HG03378 (cell line): ENCODE measurements around the gene CTXN1.
"Not testable (repeated sequence)": the region's sequence is repeated elsewhere in the genome, so short reads cannot be mapped to it uniquely, and the experiment has no call there.

Experiments
- ATAC-seq: cut with Tn5 transposase; IDR thresholded peaks from one replicate; pipeline ENCODE4 v1.9.1; 2021; ENCODE audit warnings: mild to moderate bottlenecking, moderate library complexity; ENCODE audit not compliant: unreplicated experiment

The CTXN1 gene

DNA sequence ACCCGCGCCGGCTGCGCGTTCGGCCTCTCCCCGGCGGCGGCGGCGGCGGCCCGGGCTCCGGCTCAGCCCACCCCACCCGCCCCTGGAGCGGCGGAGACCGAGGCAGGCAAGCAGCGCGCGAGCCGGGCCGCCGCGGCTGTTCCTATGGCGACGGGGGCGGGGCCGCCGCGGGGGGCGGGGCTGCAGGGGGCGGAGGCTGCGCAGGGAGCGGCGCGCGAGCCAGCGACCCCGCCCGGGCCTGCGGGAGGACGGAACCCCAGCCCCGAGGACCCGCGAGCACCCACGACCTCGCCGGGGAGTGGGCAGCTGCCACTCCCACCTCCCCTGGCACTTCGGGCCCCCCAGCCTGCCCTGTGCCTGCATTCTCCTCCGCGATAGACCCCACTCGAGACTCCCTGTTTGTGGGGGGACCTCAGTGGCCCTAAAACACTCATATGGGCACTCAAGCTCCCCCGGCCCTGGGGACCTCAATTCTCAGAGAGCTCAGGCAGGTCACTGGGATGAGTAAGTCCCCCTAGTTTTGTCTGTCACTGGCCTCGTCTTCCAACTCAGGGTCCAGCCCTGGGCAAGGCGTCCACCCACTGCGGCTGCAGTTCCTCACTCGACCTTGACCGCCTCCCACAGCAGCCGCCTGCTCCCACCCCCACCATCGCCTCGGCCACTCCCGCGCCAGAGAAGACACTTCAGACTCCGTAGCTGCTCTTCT is at the start of gene CTXN1:
CTXN1 (minus strand) TSS at position 115 of the 706 bp plus-strand sequence. CDS start 597 bp downstream, outside the sequence.
- no peak for ATAC-seq

DNA sequence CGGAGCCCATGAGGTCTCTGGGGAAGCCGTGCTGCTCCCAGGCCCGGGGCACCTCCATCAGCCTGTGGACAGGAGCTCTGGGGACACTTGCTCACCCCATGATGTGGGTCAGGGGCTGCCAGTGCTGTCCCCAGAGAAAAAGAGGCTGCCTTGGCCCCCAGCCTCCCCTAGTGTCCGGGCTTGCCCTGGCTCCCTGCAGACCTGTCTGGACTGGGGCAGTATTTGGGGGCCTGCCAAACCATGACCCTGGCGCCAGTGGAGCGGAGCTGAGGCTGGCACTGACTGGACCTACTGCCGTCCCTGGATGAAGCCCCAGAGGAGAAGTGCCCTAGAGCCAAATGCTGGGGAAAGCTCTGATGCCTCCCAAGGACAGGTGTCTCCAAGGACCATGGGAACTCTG is 49.1 kb upstream of the CTXN1 start:
- ATAC-seq: no peak

GRCh38 chr19:7973883-7974282 is 47.9 kb upstream of the CTXN1 start:
- no peak for ATAC-seq

DNA sequence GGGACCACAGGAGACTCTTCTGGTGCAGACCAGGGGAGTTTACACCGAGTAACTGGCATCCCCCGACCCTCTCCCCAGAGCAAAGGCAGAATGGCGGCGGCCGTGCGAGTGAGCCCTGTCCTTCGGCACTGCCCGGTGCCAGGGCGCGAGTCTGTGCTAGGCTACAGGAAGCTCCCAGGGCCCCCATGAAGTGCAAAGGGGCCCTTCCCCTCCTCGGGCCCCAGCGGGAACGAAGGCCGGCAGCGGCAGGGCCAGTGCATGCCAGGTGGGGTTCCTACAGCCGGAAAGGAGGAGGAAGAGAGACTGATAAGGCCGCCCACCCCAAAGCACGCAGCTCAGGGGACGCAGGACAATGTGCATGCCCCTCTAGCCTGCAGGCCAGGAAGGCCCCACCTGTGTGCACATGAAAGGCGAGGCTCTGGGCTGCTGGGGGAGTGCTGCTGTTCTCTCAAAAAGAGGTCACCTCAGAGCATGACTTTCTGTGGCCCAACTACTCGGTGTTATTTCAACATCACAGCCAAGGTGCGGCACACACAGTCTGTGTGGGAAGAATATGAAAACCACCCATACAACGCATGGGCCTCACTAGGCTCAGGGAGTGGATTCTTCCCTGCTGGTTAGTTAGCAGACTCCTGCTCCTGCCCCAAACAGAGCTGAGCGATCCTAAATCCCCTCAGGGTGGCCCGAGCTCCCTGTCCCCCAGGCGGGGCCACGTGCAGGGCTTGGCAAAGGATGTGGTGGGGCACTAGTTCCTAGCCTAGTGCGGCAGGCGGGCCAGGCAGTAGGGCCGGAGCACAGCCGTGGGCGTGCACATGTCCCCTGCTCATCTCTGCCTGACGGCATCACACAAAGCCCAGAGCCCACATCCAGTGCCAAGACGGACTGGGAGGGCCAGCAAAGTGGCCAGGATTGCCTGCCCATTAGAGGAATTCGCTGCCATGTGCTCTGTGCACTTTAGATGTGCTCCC is 45.9 kb upstream of the CTXN1 start:
- ATAC-seq: no peak

- ATAC-seq: no peak
These were observed 44.9 kb upstream of the CTXN1 start for GRCh38 chr19:7970716-7971448.

- ATAC-seq: no peak
These were observed 43.6 kb upstream of the CTXN1 start for GRCh38 chr19:7969555-7969939.

DNA sequence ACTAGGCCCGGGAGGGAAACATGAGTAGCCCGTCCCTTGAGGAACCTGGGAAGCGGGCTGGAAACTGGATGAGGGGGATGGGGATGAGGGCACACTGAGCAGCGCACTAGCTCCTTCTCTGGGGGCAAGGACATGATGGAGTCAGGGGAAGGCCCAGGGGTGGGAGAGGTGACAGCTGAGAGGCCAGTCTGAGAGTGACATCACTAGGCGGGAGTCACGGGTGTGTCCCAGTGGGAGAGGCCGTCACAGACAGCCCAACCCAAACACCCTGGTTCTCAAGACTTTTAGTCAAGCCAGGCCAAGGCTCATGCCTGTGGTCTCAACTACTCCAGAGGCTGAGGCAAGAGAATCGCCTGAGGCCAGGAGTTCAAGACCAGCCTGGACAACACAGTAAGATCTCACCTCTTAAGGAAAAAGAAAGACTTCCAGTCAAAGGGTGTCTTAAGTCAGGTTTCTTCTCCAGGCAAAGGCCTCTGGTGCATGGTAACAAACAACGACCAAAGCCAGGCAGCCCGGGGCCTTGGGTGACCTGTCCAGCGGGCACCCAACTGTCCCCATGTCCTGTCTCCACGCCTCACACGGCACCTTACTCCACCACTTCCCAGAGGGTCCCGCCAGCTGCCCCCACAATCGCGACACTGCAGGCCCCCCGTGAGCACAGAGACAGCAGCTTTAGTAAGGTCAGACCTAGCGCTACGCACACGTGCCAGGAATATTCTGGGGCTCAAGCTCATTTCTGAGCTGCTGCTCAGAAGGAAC is 43.0 kb upstream of the CTXN1 start:
- no peak for ATAC-seq

DNA sequence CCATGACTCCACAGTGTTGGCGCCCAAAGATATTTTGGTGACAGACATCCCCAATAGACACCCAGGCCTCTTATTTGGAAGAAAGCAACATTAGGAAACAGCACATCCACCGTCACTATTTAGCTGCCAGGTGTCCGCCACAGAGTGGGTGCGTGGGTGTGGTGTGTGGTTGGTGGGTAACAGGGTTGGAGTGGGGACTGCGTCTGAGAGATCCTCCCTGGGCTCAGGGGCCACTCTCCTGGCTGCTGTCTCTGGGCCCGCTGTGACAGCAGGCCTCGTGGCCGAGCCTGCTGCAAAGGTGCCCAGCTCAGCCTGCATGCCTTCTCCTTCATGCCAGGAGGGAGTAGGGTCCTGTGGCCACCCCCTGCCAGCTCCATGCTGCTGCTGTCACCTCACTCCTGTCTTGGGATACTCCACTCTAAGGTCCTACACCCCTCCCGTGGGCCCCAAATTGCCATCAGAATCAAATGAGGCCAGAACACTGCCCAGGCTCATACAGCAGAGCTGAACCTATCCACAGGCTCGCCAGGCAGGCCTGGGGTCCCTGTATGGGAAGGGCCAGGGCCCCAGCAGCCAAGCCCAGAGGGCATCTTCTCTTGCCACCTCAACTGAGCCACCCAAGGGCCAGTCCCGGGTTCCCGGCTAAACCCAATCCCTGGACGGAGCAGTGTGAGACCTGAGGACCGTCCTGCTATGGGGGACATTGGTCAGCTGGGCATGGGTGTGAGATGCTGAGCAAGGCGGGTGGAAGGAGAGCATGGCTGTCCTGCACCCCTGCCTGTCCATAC is 42.3 kb upstream of the CTXN1 start:
- no peak for ATAC-seq

- no peak for ATAC-seq
These were observed 40.2 kb upstream of the CTXN1 start for GRCh38 chr19:7965921-7966665.

DNA sequence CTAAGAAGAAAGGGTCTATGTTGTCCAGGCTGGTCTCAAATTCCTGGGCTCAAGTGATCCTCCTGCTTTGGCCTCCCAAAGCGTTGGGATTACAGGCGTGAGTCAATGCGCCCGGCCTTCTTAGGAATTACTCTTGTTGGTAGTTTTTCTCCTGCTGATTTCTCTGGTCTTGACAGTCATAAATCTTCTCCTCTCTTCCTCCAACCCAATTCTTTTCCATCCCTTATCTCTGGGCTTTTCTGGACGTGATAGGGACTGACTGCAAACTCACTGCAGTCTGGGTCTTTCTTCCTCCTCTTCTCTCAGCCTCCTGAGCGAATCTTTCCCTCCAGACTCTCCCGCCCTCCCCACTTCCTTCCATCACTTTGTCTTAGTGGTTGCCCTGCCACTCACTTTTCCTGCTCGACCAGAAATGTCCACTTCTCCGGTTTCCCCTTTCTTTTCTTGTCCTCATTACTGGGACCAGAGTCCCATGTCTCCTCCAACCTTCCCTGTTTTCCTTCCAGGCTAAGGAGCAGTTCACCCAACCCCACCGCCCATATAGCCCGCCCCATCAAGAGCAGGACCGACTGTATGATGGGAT is 39.4 kb upstream of the CTXN1 start:
- ATAC-seq: no peak

DNA sequence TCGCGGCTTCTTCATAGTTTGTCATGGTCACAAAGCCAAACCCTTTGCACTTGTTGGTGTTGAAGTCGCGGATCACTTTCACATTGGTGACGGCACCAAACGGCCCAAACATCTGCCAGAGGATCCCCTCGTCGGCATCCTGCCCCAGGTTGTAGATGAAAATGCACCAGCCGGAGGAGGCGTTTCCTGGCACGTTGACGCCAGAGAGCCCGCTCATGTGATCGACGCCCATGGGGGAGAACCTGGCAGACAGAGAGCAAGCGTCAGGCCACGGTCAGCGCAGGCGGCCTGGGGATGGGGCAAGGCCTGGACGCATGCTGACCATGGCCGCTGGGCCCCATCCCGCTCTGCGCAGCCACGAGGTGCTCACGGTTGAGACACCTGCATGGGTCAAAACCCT is 37.6 kb upstream of the CTXN1 start:
- no peak for ATAC-seq

DNA sequence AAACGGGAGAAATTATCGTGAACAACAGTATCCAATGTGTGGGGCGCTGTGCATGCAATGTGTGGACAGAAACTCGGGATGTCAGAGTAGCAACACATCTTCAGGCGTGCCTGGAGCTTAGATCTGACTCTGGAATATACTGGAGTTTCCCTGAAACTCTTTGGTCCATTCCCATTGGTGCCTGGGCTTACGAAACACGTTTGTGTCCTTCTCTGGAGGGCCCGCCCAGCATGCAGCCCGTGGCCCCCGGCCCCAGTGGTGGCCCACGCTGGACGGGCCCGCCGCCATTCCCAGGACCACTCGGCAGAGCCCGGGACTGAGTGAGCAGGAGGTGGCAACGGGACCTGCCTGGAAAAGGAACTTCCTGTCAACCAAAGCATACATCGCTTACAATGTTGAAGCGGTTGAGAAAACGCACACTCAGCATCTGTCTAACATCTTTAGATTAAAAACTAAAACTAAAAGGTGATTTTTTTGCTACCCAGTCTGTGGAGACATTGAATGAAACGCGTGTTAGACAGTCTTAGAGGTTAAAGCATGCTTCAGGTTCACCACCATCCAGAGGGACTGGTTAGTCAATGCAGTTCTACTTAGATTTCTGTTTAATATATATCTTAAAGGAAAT is 36.8 kb upstream of the CTXN1 start:
- no peak for ATAC-seq

DNA sequence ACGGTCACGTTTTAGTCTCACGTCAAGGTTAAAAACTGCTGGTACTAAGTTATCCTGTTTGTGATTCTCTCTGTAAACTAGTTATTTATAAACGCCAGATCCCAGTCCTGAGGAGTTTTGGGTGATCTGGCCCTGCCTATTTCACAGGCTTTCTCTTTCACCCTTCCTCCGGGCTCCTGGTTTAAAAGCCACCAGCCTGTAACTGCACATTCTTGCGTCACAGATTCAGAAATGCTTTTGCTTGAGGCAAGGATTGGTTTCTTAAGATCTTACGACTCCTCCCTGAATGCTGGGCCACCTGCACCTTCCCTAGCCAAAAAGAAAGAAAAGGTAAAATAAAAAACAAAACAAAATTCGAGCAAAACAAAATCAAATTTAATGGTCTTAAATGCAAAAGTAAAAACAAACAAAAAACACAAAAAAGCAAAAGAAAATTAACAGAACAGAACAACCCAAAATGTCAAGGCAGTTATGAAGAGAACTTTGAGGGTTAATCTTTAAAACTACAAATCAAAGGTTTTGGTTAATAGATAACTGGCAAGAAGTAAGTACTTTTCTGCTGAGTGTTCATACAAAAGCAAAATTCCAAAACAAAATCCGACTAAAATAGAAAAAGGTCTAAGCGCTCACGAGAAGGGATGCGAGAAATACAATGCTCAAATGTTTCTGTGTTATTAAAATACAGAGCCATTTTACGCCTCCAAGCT is 36.1 kb upstream of the CTXN1 start:
- ATAC-seq: no peak

- not testable (repeated sequence) for ATAC-seq
These were observed 35.1 kb upstream of the CTXN1 start for GRCh38 chr19:7961082-7961481.

DNA sequence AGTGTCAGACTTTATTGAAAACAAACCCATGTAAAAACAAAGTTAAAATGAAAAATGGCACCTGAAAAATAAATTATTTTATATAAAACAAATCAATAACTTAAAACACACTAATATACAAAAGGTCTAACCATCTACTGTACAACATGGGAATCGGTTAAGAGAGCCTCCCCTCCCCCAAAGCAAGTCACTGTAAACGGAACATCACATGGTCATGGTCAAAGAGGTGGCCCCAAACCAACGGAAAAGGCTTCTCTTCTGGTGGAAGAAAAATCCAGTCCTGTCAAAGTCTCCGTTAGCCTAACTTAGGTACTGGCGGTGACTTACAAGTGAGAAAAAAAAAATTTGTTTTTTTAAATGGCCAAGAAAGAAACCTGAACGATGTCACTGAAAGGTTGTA is 33.3 kb upstream of the CTXN1 start:
- ATAC-seq: no peak

- ATAC-seq: no peak
These were observed 29.8 kb upstream of the CTXN1 start for GRCh38 chr19:7955696-7956095.

- no peak for ATAC-seq
These were observed 27.6 kb upstream of the CTXN1 start for GRCh38 chr19:7953576-7953975.

- no peak for ATAC-seq
These were observed 27.1 kb upstream of the CTXN1 start for GRCh38 chr19:7953060-7953459.
